PC-3 (cell line): ENCODE data around the gene FGFR2. TPM values are rescaled to one million over a fixed set of nuclear protein-coding genes. Genes with fewer than 3 reads are reported as not detected.

ENCODE experiments used
- ATAC-seq: fragments of 200-7000 bp; cut with Tn5 transposase; 2 replicates; pipeline ENCODE4 v1.9.1; 2020; ENCODE audit warnings: mild to moderate bottlenecking, moderate library complexity
- BruUV-seq: library from RNA; stranded (reverse); fragments of 400-500 nt; replicated peaks from 2 replicates; lab custom pipeline; 2021; lab: Mats Ljungman, UMichigan
- CTCF ChIA-PET: fragments of 300-600 bp; sonication (Branson Sonifier 250); formaldehyde crosslinking; loops from one replicate; lab custom pipeline; 2022; ENCODE audit warnings: antibody characterized with exemption; lab: Charles Lee
- POLR2A ChIA-PET: fragments of 300-600 bp; sonication (Branson Sonifier 250); formaldehyde crosslinking; loops from one replicate; lab custom pipeline; 2022; ENCODE audit warnings: antibody characterized with exemption; ENCODE audit not compliant: unreplicated experiment; lab: Charles Lee
- DNase-seq: peaks from one replicate; pipeline ENCODE4 v3.0.0-alpha.2; 2015
- H2AFZ ChIP-seq: fragments of 300-600 bp; sonication (generic); 2 replicates; pipeline ENCODE4 v1.6.0; 2016; ENCODE audit warnings: antibody characterized with exemption, low read length
- H3F3A ChIP-seq: fragments of 300-600 bp; sonication (generic); one replicate; pipeline ENCODE4 v1.6.0; 2017; ENCODE audit warnings: antibody characterized with exemption, low read length, control low read depth, mild to moderate bottlenecking; ENCODE audit not compliant: unreplicated experiment
- H3K27ac ChIP-seq: fragments of 300-600 bp; sonication (generic); 2 replicates; pipeline ENCODE4 v1.5.1; 2016; ENCODE audit warnings: mild to moderate bottlenecking, low read length
- H3K27me3 ChIP-seq: fragments of 300-600 bp; sonication (generic); 2 replicates; pipeline ENCODE4 v1.6.1; 2016; ENCODE audit warnings: low read length, mixed read lengths
- H3K36me3 ChIP-seq: fragments of 300-600 bp; sonication (generic); 2 replicates; pipeline ENCODE4 v1.6.1; 2016; ENCODE audit warnings: low read depth, mixed run types, low read length, mixed read lengths
- H3K4me1 ChIP-seq: fragments of 300-600 bp; sonication (generic); 2 replicates; pipeline ENCODE4 v1.5.1; 2016; ENCODE audit warnings: low read length; ENCODE audit not compliant: insufficient read depth
- H3K4me2 ChIP-seq: fragments of 300-600 bp; sonication (generic); 2 replicates; pipeline ENCODE4 v1.6.0; 2016; ENCODE audit warnings: low read length
- H3K4me3 ChIP-seq: fragments of 300-600 bp; sonication (generic); 2 replicates; pipeline ENCODE4 v1.5.1; 2016; ENCODE audit warnings: mild to moderate bottlenecking, low read length, mixed read lengths
- H3K79me2 ChIP-seq: fragments of 300-600 bp; sonication (generic); 2 replicates; pipeline ENCODE4 v1.6.1; 2017; ENCODE audit warnings: low read length, mixed read lengths
- H3K9ac ChIP-seq: fragments of 300-600 bp; sonication (generic); 2 replicates; pipeline ENCODE4 v1.6.0; 2016; ENCODE audit warnings: mild to moderate bottlenecking, low read length
- H3K9me2 ChIP-seq: fragments of 300-600 bp; sonication (generic); replicated peaks from 2 replicates; pipeline ENCODE4 v1.6.1; 2016; ENCODE audit warnings: mixed run types, low read length, mixed read lengths
- H3K9me3 ChIP-seq: fragments of 300-600 bp; sonication (generic); 2 replicates; pipeline ENCODE4 v1.6.1; 2016; ENCODE audit warnings: low read length, mixed read lengths
- H4K20me1 ChIP-seq: fragments of 300-600 bp; sonication (generic); 2 replicates; pipeline ENCODE4 v1.6.1; 2016; ENCODE audit warnings: low read length, mixed read lengths
- EZH2 ChIP-seq: fragments of 300-600 bp; sonication (generic); IDR thresholded peaks from one replicate; pipeline ENCODE4 v1.6.1; 2017; ENCODE audit warnings: antibody characterized with exemption, mild to moderate bottlenecking, low read length; ENCODE audit not compliant: unreplicated experiment
- EZH2phosphoT487 ChIP-seq: fragments of 300-600 bp; sonication (generic); IDR thresholded peaks from 2 replicates; pipeline ENCODE4 v1.6.1; 2018; ENCODE audit warnings: mild to moderate bottlenecking, antibody characterized with exemption, low read length, borderline replicate concordance
- intact Hi-C: fragments of 100-400 bp; cut with micrococcal nuclease; formaldehyde crosslinking; loops from 2 replicates; pipeline ENCODE4 v1.9.0; 2023
- total RNA-seq: library from RNA; depleted of rRNA; stranded (reverse); fragments of >200 nt; gene quantifications from 2 replicates; pipeline ENCODE4 v1.2.3, GENCODE V29; 2014
- TF ChIP-seq, protein P1 (sequence below): fragments of 300-600 bp; sonication (generic); conservative IDR thresholded peaks from 2 replicates; pipeline ENCODE4 v1.5.1; 2017; ENCODE audit warnings: antibody characterized with exemption, low read depth, mild to moderate bottlenecking, low read length

The FGFR2 gene
- total RNA-seq, 1 experiment from 2014 or later, result 0.36 TPM

DNA sequence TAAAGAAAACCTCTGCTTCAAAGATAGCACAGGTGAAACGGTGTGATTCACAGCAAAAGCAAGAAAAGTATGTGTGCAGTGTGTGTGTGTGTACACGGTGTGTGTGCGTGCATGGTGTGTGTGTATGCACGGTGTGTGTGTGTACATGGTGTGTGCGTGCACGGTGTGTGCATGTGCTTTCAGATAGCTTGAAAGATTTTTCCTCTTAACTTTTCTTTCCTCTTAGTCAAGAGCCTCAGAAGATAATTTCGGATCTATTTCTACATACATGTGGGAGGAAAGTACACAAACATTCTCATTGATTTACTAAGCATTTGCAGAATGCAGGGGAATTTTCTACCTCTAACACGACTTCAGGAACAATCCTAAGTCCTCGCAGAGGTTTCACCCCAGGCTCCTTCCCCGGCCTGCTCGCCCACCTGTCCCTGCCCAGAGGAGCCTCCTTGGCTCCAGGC is 2.9 kb downstream of the FGFR2 start:
- no peak overlapping the region for H2AFZ ChIP-seq
- intact Hi-C loops, result no loop called here
- BruUV-seq, result no TSS peak
- TF ChIP-seq EZH2phosphoT487 (no peak), EZH2 (no peak)
- DNase-seq (no peak), ATAC-seq (no peak)
- no peak overlapping the region for H3K4me3 ChIP-seq
- no peak overlapping the region for H3K4me2 ChIP-seq
- H3K36me3 ChIP-seq, result no peaks in the 10 kb centered on the region
- no peak overlapping the region for H3K27ac ChIP-seq
- peaks cover 53% of the 10 kb centered on the region for H3K27me3 ChIP-seq
- H3K4me1 ChIP-seq, result 0 out of 2 replicates have a peak, but pooled peaks cover 3% of the 10 kb centered on the region
- no peaks in the 10 kb centered on the region for H3F3A ChIP-seq
- H3K9ac ChIP-seq, result no peak overlapping the region
- no peaks in the 10 kb centered on the region for H3K79me2 ChIP-seq
- CTCF ChIA-PET, result no interaction called here
- no peaks in the 10 kb centered on the region for H4K20me1 ChIP-seq
- no peaks in the 10 kb centered on the region for H3K9me2 ChIP-seq
- no peaks in the 10 kb centered on the region for H3K9me3 ChIP-seq
- POLR2A ChIA-PET, result no interaction called here

DNA sequence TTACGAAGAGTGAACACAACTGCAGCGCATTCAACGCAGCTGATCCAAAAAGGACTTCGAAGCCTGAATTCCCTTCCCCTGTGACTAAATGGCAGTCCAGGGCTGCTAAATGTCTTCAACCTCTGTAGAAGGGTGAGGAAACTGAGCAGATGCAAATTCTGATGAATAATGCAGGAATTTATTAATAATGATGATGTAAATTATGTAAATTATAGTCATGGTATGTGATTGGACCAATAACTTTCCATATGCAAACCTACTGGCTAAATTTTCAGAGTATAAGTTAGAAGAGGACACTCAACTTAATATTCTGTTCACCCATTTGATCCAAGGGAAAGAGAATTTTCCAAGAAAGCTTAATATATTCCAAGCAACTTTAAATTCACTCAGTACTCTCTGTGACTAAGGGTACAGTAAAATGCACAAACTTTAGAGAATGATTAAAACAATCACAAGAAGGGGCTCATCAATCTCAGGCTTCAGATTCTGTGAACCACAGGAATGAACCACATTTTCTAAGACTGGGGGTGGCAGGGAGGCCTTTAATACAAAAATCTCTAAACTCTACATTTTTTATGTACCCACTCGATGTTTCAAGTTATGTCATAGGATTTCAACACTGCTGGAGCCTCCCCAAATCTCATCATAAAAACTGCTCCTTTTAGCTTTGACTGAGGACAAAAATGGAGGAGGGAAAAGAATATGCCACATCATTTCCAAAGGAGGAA is 3.5 kb downstream of the FGFR2 start:
- DNase-seq (no peak), ATAC-seq (no peak)
- Histone ChIP-seq H3K27ac (no peak overlapping the region), H3K9me2 (no peaks in the 10 kb centered on the region), H3K4me1 (0 out of 2 replicates have a peak, but pooled peaks cover 3% of the 10 kb centered on the region), H3K27me3 (peaks cover 49% of the 10 kb centered on the region), H3K4me3 (no peak overlapping the region), H3K9ac (no peak overlapping the region), H3K4me2 (no peak overlapping the region), H3K36me3 (no peaks in the 10 kb centered on the region), H3K79me2 (no peaks in the 10 kb centered on the region), H2AFZ (no peak overlapping the region), H4K20me1 (no peaks in the 10 kb centered on the region), H3K9me3 (no peaks in the 10 kb centered on the region), H3F3A (no peaks in the 10 kb centered on the region)
- no TSS peak for BruUV-seq
- intact Hi-C loops, result no loop called here
- TF ChIP-seq EZH2 (no peak), EZH2phosphoT487 (no peak)
- TF ChIP-seq, protein P1, sequence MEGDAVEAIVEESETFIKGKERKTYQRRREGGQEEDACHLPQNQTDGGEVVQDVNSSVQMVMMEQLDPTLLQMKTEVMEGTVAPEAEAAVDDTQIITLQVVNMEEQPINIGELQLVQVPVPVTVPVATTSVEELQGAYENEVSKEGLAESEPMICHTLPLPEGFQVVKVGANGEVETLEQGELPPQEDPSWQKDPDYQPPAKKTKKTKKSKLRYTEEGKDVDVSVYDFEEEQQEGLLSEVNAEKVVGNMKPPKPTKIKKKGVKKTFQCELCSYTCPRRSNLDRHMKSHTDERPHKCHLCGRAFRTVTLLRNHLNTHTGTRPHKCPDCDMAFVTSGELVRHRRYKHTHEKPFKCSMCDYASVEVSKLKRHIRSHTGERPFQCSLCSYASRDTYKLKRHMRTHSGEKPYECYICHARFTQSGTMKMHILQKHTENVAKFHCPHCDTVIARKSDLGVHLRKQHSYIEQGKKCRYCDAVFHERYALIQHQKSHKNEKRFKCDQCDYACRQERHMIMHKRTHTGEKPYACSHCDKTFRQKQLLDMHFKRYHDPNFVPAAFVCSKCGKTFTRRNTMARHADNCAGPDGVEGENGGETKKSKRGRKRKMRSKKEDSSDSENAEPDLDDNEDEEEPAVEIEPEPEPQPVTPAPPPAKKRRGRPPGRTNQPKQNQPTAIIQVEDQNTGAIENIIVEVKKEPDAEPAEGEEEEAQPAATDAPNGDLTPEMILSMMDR, result no peak
- POLR2A ChIA-PET, result no interaction called here
- CTCF ChIA-PET, result no interaction called here

- no TSS peak for BruUV-seq
- H3K4me2 ChIP-seq, result no peak overlapping the region
These were observed 4.2 kb downstream of the FGFR2 start for GRCh38 chr10:121594076-121594475.

More at GRCh38 chr10:121594076-121594475, 4.2 kb downstream of the FGFR2 start:
- Histone ChIP-seq H3K79me2 (no peaks in the 10 kb centered on the region), H2AFZ (no peak overlapping the region), H3F3A (no peaks in the 10 kb centered on the region), H3K27ac (no peak overlapping the region), H3K9me2 (no peaks in the 10 kb centered on the region), H3K4me3 (no peak overlapping the region), H4K20me1 (no peaks in the 10 kb centered on the region), H3K9me3 (no peaks in the 10 kb centered on the region), H3K9ac (no peak overlapping the region), H3K4me1 (0 out of 2 replicates have a peak, but pooled peaks cover 3% of the 10 kb centered on the region), H3K36me3 (no peaks in the 10 kb centered on the region), H3K27me3 (peaks cover 53% of the 10 kb centered on the region)
- ATAC-seq (no peak), DNase-seq (no peak)
- TF ChIP-seq, protein P1, result no peak
- TF ChIP-seq EZH2 (no peak), EZH2phosphoT487 (no peak)
- ChIA-PET POLR2A (no interaction called here), CTCF (no interaction called here)
- intact Hi-C loops, result no loop called here
